HL-60 (cell line): ENCODE results near the gene MYPN.

Source experiments
- GABPA ChIP-seq: IDR thresholded peaks from 2 replicates; pipeline ENCODE4 v1.6.1; 2012; ENCODE audit warnings: low read depth
- POLR2AphosphoS5 ChIP-seq: IDR thresholded peaks from 2 replicates; pipeline ENCODE4 v1.6.1; 2012; ENCODE audit warnings: low read depth
- REST ChIP-seq: IDR thresholded peaks from 2 replicates; pipeline ENCODE4 v1.6.1; 2012; ENCODE audit warnings: low read depth; ENCODE audit not compliant: insufficient replicate concordance
- SPI1 ChIP-seq: IDR thresholded peaks from 2 replicates; pipeline ENCODE4 v1.6.1; 2012; ENCODE audit warnings: low read depth, mild to moderate bottlenecking, borderline replicate concordance
- TF ChIP-seq, protein P1 (sequence below): IDR thresholded peaks from one replicate; pipeline ENCODE4 v1.5.1; 2011; ENCODE audit warnings: low read length, control low read depth, inconsistent platforms; ENCODE audit not compliant: insufficient read depth

- TF ChIP-seq, protein P1, sequence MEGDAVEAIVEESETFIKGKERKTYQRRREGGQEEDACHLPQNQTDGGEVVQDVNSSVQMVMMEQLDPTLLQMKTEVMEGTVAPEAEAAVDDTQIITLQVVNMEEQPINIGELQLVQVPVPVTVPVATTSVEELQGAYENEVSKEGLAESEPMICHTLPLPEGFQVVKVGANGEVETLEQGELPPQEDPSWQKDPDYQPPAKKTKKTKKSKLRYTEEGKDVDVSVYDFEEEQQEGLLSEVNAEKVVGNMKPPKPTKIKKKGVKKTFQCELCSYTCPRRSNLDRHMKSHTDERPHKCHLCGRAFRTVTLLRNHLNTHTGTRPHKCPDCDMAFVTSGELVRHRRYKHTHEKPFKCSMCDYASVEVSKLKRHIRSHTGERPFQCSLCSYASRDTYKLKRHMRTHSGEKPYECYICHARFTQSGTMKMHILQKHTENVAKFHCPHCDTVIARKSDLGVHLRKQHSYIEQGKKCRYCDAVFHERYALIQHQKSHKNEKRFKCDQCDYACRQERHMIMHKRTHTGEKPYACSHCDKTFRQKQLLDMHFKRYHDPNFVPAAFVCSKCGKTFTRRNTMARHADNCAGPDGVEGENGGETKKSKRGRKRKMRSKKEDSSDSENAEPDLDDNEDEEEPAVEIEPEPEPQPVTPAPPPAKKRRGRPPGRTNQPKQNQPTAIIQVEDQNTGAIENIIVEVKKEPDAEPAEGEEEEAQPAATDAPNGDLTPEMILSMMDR = no peak
- TF ChIP-seq GABPA (no peak), SPI1 (no peak), REST (peak; percentile 10), POLR2AphosphoS5 (no peak)
Observed at GRCh38 chr10:68179016-68179415, 69.7 kb downstream of the MYPN start.
